Activated naive CD8-positive, alpha-beta T cell treated with anti-CD3 and anti-CD28 coated beads, Interleukin-2, amount 50 U/mL, for 16 hours (primary cell): ENCODE data around the gene HIBADH.
"Not testable (repeated sequence)": the region's sequence is repeated elsewhere in the genome, so short reads cannot be mapped to it uniquely, and the experiment has no call there.

Experiments
- DNase-seq: peaks from one replicate; pipeline ENCODE4 v3.0.0-alpha.2; 2020; ENCODE audit warnings: low read depth, low spot score

Gene HIBADH

DNA sequence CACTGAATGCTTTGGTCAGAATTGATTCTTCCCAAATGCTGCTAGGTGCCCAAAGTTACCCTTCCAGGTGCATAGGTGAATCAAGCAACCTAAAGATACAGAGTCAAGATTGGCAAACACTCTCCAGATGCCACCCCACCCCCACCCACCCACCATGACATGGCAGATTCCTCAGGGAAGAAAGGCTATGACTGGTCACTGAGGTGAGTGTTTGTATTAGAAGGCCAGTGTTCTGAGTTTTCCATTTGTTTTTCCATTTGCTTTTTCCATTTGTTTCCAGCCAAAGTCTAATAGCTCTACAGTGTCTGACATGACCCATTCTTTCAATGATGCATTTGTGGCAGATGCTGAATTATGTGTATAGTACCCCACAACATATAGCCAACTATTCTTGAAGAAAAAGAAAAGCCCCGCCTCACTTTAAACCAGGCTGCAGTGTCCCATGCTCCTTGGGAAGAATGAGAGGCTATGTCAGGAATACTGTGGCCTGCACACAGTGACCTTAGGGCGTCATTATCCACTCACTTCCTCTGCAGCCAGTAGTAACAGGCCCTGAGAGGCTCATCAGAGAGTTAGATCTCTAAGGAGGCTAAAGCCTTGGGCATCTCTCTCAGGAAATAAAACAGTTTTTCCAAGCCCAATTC, 16.1 kb upstream of the HIBADH start:
- DNase-seq: no peak

DNA sequence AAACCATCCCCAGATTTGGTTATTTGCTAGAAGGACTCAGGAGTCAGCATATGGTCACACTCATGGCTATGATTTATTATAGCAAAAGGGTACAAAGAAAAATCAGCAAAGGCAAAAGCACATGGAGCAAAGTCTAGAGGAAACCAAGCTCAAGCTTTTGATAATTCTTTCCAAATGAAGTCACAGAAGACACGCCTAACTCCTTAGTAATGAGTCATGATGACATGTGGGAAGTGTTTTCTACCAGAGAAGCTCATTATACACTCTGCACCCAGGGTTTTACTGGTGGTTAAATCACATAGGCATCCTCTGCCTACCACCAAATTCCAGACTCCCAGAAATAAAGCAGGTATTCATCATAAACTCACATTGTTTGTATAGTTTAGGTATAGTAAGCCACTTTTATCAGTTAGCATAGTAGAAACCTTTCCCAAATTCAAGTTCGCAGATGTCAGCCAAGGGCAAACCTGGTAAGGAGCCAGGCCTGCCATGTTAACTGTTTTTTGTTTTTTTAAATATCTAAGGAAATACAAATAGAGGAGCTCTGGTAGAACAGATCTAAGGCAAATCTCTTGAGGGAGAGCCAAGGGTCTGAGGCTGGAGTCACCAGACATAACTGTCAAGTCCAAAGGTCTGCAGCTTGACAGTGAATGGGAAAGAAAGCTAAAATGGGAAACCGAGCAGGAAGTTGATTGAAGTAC, 15.4 kb upstream of the HIBADH start:
- DNase-seq: no peak

DNA sequence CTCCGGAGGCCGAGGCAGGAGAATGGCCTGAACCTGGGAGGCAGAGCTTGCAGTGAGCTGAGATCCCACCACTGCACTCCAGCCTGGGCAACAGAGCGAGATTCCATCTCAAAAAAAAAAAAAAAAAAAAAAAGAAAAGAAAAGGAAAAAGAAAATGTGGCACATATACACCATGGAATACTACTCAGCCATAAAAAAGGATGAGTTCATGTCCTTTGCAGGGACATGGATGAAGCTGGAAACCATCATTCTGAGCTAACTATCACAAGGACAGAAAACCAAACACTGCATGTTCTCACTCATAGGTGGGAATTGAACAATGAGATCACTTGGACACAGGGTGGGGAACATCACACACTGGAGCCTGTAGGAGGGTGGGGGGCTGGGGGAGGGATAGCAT, 11.4 kb upstream of the HIBADH start:
- not testable (repeated sequence) for DNase-seq

DNA sequence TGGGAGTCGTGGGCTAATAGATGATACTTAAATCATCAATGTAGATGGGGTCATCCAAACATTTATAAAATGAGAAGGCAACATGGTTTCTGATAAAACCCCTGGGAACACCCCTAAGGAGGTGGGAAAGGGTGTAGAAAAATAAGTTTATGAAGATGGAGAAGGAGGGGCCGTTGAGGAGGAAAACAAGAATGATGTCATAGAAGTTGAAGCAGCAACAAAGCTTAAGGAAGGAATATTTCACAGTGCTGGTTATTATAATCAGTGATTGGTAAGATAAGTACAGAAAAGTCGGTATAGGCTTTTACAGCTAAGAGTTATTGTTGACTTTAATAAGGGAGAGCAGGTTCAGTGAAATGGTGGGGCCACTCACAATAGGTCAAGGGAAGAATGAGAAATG, 9.0 kb upstream of the HIBADH start:
- DNase-seq: no peak

DNA sequence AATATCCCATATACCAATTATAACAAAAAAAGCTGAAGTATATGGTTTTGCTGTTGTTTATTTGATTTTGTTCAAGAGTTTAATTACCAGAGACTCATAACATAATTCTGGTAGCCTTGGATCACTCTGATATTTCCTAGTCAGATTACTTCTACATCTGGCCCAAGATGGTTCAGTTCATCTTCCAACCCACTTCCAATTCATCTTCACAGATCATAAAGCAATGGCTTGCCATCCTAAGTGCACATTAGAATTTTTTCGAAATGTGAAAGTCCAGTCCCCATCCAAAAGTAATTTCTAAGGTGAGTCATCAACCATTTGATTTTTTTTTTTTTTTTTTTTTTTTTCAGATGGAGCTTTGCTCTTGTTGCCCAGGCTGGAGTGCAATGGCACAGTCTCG, 8.0 kb upstream of the HIBADH start:
- DNase-seq: no peak

DNA sequence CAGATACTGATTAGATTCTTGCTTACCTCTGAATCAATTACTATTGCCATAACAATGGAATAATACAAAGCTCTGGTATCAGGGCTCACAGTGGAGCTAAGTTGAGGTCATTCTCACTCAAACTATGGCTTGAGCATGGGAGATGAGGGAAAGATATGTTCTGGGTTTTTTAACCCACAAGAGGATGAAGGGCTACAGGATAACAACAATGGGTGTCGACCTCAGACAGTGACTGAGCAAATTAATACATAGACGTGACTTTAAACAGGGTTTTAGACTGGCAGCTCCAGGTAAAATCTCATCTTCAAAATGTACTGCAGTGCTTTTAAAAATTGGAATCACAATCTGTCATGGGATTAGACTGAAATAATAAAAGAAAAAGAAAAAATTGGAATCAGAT, 7.5 kb upstream of the HIBADH start:
- DNase-seq: no peak

DNA sequence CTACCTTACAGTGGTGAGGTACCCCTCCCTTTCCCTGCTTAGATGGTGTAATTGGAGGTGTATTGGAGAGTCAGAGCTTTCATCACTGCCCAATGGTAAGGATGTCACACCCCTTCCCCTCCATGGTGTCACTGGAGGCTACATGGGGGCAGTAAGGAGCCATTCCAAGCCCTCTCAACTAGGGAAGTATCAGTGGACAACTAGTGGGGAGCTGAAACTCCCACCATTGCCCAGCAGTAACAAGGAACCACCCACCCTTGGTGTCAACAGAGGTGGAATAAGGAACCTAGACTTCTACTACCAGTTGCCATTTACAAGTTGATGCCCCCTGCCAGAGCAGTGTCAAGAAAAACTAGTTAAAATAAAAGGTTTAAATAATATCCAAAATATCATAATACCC, 2.8 kb upstream of the HIBADH start:
- DNase-seq: no peak

DNA sequence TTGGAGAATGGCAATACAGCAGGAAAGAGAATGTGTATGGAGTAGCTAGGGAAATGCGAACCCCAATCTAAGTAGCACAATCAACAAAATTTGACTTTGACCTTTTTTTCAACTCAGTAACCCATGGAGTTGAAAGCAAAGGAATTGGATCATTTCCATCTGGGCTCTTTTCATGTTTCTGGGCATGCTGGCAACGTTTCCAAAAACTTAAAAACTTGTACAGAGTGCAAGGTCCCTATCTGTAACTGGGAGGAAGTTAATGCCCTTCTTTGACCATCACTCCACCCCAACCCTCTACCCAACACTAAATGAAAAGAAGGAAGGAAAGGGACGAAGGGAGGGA, 1.3 kb upstream of the HIBADH start:
- no peak for DNase-seq

DNA sequence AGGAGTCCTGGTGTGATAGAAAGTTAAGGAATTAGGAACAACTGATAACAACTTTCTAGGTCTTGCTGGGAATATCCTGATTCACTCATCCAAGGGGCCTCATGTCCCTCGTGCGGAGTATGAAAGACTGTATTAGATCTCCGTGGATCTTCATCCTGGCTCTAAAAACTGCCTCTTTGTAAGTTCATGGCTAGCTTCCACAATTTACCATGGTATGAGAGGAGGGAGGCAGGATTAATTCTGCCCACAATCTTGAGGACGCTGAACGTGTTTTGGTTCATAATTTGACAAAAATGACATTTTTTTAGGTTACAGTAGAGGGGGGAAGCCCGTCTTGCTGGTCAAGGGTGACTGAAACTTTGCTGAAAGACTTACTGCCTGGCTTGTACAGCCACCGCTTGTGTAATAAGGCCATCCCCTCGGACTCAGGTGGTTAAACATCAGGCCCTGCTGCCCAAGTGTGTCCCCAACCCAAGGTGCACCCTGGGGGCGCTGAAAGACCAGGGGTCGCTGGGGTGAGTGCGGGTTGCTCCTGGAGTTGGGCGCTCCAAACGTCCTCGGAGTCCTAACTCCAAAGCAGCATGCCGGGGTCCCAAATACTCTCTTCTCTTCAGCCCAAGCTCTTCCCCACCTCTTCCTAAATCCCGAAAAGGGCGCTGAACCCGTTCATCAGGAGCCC, 733 bp downstream of the HIBADH start:
- no peak for DNase-seq

DNA sequence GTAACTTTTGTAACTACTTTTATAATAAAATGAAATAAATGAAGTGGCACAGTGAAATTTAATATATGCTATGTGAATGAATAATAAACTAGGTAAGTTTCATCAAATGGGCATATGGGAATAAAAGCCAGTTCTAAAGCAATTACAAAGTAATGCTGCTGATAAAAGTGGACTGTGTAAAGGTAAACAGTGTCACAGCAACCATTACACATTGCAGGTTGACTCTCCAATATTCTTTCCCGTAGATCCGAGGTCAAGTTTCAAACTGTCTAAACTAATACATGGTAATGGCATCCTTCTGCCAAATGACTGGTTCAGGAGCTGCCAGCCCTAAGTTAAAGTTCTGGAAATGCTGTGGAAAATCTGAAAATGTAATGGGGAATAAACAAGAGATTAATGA, 6.0 kb downstream of the HIBADH start:
- no peak for DNase-seq

DNA sequence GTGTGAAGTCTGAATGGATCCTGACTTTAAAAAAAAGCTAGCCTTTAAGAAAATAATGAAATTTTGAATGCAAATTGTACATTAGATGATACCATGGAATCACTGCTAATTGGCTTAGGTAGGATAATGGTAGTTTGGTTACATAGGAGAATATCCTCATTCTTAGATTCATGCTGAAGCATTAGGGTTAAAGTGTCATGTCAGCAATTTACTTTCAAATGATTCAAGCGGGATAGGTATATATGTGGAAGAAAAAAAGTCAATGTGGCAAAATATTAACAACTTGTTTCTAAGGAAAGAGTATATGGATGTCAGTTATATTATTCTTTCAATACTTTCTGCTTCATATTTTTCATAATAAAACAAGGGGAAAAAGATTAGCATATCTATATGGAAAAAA, 7.5 kb downstream of the HIBADH start:
- DNase-seq: no peak

DNA sequence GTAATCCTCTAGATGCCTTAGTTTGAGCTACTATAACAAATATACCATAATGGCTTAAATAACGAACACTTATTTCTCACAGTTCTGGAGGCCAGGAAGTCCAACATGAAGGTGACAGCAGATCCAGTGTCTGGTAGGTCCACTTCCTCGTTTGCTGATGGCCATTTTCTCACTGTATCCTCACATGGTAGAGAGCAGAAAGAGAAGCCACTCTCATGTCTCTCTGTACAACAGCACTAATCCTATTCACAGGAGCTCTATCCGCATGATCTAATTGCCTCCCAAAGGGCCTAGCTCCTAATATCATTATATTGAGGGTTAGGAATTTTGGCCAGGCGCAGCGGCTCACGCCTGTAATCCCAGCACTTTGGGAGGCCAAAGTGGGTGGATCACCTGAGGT, 10.2 kb downstream of the HIBADH start:
- DNase-seq: no peak

DNA sequence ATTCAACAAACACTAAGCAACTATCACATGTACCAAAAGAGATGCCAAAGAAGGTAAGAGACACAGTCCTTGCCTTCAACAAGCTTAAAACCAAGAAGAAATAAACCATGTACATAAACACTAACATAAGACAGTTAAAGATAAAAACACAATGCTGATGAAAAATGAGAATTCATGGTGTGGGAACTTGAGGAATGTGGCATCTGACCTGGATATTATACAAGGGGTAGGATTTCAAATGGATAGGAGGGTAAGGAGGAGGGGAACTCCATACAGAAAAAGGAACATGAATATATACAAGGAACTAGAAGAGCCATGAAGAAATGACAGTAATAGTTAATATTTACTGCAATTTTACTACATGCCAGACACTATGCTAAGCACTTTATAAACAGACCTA, 11.0 kb downstream of the HIBADH start:
- no peak for DNase-seq

DNA sequence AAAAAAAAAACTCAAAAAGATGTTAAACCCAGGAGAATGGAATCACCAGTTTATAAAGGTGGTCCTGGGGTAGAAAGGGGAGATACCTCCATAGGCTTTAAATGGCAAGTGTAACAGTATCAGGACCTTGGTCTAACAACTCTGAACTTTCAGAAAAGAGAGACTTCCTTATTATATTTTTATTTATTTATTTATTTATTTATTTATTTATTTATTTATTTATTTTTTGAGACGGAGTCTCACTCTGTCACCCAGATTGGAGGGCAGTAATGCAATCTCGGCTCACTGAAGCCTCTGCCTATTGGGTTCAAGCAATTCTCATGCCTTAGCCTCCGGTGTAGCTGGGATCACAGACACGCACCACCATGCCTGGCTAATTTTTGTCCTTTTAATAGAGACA, 12.4 kb downstream of the HIBADH start:
- no peak for DNase-seq

DNA sequence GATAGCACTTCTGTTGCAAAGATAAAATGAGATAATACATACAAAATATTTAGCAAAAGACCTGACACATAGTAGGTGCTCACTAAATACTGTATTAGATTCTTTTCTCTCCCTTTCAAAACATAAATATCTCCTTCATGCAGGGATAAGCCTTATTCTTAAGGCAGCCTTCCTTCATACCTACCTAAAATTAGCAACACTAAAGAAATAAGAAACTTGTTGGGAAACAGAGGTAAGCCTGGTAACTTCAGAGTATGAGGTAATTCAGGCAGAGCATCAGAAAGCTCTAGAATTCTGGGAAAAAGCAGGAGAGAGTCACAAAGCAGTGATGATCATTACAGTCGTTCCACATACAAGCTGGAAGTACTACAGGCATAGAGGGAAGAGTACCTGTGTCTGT, 15.2 kb downstream of the HIBADH start:
- no peak for DNase-seq

DNA sequence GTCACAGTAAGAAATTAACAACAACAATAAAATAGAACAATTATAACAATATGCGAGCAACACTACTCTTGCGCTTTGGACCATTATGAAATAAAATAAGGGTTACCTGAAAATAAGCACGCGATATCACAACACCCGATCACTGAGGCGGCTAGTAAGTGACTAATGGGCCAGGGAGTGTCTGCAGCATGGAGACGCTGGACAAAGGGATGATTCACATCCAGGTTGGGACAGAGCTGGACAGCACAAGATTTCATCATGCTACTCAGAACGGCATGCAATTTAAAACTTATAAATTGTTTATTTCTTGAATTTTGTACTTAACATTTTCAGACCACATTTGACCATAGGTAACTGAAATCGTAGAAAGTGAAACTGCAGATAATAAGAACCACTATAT, 15.6 kb downstream of the HIBADH start:
- no peak for DNase-seq

DNA sequence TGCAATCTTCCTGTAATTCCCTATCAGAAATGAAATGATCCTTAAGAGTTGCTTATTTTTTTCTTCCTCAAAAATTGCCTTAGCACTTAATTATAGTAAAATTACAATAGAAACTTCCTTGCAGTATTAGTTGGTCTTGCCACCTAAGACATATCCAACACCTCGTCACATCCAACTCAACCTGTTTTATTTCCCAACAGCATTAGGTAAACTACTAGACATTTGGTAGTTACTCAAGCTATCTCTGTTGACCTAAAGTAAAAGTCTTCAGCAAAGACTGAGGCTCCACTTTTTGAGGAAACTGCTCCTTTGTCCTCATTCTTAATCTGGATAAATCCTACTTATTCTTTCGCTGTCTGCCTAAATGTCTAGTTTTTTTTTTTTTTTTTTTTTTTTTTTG, 20.4 kb downstream of the HIBADH start:
- no peak for DNase-seq

DNA sequence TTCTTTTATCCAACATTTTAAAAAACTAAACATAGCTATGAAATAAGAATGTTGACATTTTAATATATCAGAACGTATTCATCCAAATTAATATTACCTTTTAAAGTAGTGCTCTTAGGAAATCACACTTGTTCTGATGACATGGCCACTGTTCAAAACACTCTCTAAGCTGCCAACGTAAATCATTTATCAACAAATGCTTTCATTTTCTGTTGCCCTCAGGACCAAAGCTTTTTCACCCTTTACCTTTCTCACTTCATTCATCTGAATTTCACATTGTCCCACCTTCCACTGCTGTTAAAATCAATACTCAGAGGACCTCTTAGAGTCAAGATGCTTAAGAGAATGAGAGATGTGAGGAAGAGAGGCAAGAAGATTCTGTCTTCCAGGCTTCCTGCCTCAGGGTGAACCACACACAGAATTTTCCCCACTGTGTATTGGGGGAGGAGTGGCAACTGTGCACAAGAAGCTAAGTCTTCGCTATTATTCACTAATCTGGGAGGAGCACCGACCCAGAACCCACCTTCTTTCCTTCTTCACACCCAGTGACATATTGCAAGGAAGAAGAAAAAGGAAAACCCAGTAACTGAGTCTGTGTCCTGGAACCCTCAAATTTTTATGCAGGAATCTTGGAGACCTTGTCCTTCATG, 21.0 kb downstream of the HIBADH start:
- no peak for DNase-seq

DNA sequence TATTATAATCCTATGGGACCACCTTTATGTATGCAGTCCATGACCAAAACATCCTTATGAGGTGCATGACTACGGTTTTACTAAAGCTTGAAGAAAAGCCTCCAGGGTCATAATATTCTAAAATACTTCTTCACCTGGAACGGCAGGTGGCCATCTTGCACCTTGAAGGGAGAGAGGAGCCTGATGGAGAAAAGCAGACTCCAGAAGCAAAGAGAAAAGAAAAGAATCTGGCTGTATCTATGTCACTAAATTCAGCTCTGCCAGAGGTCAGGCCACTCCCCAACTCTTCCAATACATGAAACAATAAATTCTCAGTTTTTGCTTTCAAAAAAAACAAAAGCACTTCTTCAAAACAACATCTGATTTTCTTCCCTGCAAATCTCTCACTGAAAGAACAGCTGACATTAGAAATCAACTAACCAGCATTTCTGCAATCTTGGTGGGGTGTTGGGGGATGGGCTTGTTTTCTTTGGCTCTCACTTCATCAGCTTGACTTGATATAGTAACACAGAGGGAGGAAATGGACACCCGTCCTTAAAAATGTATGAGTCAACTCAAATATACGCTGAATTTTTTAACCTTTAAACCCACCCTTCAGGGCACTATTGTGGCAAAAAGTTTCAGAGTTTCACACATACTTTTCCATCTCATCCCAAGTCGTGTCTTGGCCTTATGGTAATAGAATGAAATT, 21.7 kb downstream of the HIBADH start:
- DNase-seq: no peak

DNA sequence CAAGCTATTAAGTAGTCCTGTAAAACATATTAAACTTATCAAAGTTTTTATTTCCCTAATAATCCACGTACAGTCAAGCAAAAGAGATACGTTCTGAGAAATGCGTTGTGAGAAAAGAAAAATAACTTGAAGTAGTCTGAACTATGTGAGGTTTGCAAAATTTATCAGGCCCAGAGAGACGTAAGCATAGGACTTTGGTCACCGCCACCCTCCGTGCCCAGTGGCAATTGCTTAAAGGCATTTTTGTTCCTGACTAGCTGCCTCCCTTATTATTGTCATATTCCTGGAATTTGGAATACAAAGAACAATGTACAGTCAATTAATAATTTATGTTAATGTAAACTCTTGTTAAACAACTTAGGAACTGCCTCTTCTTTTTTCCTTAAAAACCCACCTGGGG, 22.8 kb downstream of the HIBADH start:
- no peak for DNase-seq

DNA sequence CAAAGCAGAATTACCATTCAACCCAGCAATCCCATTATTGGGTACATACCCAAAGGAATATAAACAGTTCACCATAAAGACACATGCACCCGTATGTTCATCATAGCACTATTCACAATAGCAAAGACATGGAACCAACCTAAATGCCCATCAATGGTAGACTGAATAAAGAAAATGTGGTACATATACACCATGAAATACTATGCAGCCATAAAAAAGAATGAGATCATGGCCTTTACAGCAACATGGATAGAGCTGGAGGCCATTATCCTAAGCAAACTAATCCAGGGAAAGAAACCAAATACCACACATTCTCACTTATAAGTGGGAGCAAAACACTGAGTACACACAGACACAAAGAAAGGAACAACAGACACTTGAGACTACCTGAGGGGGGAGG, 23.6 kb downstream of the HIBADH start:
- not testable (repeated sequence) for DNase-seq

DNA sequence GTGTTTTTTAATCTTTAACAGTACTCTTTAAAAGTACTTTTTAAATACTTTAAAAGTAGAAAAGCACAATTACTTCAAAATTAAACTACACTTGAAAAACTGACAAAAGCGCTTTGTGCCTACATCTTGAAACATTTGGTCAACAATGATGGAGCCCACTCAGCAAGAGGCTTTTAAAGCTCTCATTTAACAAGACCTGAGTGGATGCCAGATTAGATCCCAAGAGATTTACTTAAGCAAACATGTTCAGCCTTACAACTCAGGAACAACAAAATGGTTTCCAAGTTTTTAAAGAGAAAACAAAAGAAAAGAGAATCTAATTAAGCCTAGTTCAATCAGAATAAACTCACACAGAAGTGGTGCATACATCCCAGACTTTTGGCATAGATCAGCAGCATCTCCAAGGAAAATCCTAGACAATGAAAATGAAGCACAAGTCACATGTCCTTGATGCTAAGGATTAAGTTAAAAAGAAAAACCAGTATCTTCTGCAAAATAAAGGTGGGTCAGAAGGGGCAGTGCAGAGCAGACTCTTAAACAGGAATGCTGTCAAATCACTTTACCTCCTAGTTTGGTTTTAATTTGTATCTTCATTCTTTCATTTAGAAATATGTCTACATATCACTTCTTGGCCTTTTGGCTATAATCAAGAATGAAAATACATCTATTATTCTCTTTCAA, 26.2 kb downstream of the HIBADH start:
- DNase-seq: no peak
